Activated T-cell treated with anti-CD3 and anti-CD28 coated beads for 48 hours (primary cell): ENCODE data around the gene PLCH2.

Experiments used
- DNase-seq: peaks from one replicate; pipeline ENCODE4 v3.0.0-alpha.2; 2020; ENCODE audit warnings: low read depth

Gene PLCH2

GRCh38 chr1:2462819-2463218 is 13.3 kb upstream of the PLCH2 start:
- DNase-seq = no peak

GRCh38 chr1:2463396-2463795 is 12.7 kb upstream of the PLCH2 start:
- DNase-seq = no peak

GRCh38 chr1:2465371-2466269 is 10.5 kb upstream of the PLCH2 start:
- no peak for DNase-seq

DNA sequence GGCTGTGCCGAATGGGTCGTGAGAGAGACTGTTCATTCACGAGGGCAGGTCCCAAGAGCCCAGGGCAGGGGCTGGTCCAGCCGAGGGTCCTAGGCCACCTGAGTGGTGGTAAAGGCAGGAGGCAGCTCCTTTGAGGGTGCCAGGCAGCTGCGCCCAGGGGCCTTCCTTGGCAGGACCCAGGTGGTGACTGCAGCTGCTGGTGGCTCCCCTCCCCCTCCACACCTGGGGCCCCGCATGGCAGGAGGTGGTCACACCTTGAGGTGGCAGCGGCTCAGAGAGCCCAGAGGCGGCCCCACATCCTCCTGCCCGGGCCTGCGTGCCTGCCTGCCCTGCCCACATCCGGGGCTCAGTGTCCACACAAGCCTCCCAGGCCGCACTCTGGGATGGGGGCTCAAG is 9.8 kb upstream of the PLCH2 start:
- DNase-seq = no peak

DNA sequence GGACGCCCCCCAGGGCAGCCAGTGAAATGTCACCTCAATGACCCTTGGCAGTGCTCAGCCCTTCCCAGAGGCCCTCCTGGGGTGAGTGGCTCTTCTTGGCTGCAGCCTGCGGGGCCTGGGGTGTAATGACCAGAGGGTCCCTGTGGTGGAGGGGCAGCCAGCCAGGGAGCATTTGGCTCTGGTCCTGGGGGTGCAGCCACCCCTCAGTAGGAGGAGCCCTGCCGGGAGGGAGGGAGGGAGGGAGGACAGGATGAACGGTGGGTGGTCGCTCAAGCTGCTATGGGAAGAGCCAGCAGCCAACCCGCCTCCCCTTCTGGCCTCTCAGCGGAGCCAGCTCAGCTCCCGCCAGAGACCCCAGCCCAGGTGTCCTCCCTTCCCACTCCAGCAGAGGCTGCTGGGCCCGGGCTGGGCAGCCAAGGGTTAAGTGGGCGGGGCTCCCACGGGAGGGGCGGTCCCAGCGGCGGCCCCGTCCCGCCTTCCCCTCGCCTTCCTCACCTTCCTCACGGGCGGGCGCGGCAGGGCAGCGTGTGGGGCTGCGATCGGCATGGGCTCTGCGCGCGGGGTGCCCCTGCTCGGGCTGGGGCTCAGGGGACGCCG is 9.0 kb upstream of the PLCH2 start:
- peak; percentile 33 for DNase-seq

DNA sequence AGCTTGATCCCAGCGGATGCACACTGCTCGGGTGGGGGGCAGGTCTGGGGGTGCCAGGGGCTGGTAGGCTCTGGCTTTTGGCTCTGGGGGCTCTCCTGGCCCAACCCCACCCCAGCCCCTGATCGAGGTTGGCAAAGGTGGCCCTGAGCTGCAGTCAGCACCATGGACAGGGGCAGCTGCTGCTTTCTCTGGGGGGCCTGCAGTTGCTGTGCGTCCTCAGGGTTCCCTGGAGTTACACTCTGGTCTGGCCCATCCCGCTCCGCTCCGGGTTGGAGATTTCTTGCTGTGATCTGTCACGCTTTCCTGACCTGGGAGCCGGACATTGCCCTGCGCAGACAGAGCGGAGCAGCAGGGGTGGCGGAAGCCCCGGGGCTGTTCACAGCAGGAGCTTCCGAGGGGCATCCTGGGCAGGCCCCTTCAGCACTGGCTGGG is 8.0 kb upstream of the PLCH2 start:
- no peak for DNase-seq

GRCh38 chr1:2468540-2468939 is 7.5 kb upstream of the PLCH2 start:
- DNase-seq = no peak

- no peak for DNase-seq
Observed at GRCh38 chr1:2469103-2469940, 6.8 kb upstream of the PLCH2 start.

DNA sequence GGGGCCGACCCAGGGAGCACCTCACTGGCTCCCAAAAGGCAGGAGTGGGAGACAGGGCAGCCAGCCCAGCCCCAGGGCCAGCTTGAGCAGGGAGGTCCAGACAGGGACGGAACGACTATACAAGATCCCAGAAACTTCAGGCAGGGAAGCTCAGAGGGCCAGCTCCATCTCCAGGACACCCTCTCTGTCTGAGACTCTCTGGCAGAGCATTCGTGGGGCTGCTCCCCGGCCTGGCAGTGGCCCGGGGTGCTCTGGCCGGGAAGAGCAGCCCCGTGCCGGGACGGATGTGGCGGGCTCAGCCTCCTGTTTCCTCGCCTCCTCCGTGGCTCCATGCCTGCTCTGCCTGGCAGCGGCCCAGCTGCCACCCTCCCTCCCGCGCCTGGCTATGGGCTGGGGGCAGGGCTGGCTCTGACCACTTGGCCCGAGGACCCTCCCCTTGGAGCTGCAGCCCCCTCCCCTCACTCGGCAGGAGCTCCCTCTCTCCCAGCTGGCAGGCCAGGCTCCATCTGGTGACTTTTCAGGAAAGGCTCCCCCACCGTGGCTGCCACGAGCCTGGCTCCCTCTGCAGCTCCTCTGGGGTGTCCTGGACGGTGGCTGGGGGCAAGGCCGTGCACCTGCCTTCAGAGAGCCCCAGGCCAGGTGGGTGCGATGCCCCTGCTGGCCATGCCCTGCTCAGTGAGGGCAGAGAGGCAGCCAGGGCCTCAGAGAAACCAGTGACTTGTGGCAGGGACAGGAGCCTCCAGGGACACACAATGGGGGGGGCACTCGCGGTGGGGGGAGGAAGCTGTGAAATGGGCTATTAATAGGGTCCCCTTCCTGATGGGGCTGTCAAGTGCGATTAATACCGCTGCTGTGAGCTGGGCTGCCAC is 5.6 kb upstream of the PLCH2 start:
- no peak for DNase-seq

DNA sequence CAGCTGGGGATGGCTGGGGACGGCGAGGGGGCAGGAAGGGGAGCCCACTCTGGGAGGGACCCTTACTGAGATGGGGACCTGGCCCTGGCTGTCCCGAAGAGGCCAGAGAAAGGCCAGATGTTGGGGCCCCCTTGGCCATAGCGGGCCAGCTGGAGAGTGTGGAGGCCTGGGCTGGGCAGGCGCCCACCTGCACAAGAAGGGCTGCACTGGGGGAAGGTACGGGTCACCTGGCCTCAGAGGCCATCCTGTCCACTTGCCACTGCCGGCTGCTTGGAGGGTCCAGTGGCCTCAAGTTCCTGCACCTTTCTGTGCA is 5.0 kb upstream of the PLCH2 start:
- no peak for DNase-seq

- no peak for DNase-seq
Observed at GRCh38 chr1:2471587-2472001, 4.5 kb upstream of the PLCH2 start.

DNA sequence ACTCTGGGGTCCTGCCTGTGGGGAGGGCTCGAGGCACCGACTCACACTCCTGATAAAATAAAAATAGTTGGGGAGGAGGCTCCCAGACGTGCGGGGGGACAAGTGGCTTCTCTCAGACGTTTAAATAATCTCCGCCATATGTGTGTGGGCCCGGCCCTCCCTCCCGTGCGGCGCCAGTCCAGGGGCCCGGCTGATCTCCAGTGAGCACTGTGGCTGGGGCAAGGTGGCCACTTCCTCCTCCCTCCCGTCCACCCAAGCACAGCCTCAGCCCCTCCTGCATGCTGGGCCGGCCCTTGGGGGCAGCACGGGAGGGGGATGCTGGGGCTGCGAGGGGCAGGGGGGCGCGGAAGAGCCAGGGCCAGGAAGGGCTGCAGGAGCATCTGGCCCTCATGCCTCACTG is 4.0 kb upstream of the PLCH2 start:
- DNase-seq = no peak

GRCh38 chr1:2472561-2473177 is 3.4 kb upstream of the PLCH2 start:
- no peak for DNase-seq

GRCh38 chr1:2473198-2473597 is 2.9 kb upstream of the PLCH2 start:
- DNase-seq = no peak

GRCh38 chr1:2474104-2474844 is 1.8 kb upstream of the PLCH2 start:
- DNase-seq = no peak

DNA sequence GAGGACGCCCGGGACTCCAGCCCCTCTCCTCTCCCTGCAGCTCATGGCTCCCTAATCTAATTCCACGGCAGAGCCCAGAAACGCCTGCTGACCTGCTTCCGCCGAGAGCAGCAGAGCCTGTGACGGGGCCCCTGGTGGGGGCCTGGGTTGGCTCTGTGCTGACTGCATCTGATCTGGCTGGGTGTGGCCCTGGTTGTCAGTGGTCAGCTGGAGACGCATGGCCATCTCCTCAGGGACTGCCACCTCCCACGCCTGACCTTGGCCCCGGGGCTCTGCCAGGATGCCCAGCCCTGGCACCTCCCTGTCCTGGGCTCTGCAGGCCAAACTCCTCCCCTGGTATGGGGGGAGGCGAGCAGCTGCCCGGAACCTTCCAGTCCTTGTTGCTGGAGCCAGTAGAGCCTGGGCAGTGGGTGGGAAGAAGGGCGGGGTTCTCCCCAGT is 1.1 kb upstream of the PLCH2 start:
- DNase-seq = no peak

- no peak for DNase-seq
Observed at GRCh38 chr1:2475571-2475970, 518 bp upstream of the PLCH2 start.

GRCh38 chr1:2477309-2477708 is 1.2 kb downstream of the PLCH2 start:
- no peak for DNase-seq

DNA sequence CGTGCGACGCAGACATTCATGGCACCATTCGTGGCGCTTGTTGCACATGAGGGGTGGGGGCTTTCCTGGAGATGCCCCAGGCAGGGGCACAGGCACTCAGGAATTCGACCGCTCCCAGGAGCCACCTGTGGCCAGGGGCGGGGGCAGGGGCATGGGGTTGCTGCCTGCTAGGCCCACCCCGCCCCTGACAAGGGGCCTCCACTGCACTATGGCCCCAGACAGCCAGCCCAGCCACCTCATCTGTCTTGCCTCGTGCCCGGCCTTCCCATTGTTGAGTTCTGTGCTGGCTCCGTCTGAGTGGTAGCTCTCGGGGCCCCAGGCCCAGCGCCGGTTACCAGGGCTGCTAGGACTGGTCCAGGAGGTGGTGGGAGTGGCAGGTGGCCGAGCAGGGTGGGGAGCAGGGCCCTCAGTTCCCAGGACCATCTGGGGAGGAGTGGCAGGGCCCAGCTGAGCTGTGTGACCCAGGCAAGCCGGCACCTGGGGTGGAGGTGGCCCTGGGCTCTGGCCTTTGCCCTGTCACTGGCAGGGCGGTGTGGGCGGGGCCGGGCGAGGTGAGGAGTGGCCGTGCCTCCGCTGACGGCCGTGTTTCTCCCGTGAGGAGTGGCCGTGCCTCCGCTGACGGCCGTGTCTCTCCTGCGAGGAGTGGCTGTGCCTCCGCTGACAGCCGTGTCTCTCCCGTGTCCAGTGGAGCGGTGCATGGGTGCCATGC is 1.9 kb downstream of the PLCH2 start:
- no peak for DNase-seq

DNA sequence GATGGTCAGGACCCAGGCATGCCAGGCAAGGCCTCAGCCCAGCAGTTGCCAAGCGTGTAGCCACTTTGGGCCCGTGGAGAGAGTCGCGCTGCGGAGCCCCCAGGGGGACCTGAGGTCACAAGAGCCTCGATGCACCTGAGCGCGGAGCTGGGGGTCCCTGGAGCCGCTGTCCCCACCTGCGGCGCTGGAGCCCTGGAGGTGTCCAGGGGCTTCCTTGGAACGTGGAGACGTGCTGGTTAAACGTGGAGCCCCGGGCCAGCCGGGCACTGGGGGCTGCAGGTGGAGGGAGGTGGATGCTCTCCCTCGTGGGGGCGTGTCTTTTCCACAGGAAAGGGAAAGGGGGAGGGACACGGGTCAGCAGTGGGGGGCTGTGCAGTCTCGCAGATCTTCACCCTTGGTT is 3.1 kb downstream of the PLCH2 start:
- no peak for DNase-seq
